ENCODE measurements around the gene RFTN1. TPM values are rescaled to one million over a fixed set of nuclear protein-coding genes. Genes with fewer than 3 reads are reported as not detected.

Gene RFTN1
- total and polyA plus RNA-seq, 9 of the 15 experiments (the other 6 are each of a cell fraction or from before 2014, with no cell fraction given): 0.08 to 0.51 (median 0.11) TPM; not detected in 6

DNA sequence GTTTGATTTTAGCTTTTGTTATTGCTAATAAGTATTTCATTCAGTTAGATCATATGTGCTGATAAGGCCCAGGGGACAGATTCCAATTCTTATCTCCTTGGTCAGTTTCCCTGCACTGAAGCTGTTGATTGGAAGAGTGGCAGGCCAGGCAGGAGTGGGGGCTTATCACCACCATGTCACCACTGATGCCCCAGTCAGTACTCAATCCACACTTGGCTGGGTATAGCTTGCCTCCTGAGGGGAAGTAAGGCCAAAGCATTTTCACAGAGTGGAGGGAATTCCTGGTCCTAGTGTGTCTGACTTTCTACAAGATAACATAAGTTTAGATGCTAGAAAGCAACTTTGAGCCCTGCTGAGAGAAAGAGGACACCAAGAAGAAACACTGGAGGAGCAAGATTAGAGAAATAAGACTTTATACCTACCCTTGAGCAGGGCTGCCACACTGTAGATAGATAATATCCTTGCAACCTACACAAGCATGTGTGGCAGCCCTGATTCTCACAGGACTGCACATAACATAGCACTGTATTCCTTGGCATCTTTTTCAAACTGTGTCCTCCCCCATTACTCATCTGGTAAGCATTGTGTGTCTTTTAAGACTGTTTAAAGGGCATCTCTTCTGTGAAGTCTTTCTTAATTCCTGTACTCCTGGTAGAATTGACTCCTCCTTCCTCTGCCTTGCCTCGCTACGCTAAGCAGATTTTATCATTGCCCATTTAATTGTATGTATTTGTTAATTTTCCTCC lies 224.2 kb downstream of the RFTN1 start:
- CTCF ChIA-PET (ENCODE audit: low intra/inter-chr PET ratio): interaction anchor here (0.6 to 3.1 kb wide), 4 partner anchors 30 to 262 kb away, joined by 3 to 24 read pairs (median 14); no protein-coding TSS in a partner anchor
- DNase-seq (ENCODE audit: extremely low read depth in 1 of 4, low spot score in 3 of 4): peak in 2 of 4 experiments; percentile 37 to 46
- ATAC-seq: no peak
- intact Hi-C loops (cut with micrococcal nuclease) (no loop called here), in situ Hi-C loops (cut with MboI) (loop anchor here (5.0 kb wide), 1 partner anchor 263 kb away; no protein-coding TSS in a partner anchor)
- H2AFZ ChIP-seq (ENCODE audit: low read depth, low read length): no peak overlapping the region
- peaks cover 38% of the 10 kb centered on the region for H3K79me2 ChIP-seq (ENCODE audit: control insufficient read depth, insufficient read depth, low read length)
- no peaks in the 10 kb centered on the region for H4K20me1 ChIP-seq (replicated peaks; ENCODE audit: control insufficient read depth, insufficient read depth, low read length)
- H3K27me3 ChIP-seq (ENCODE audit: control insufficient read depth in 2 of 2, insufficient read depth in 2 of 2, low read length in 2 of 2): no peaks in the 10 kb centered on the region
- H3K4me3 ChIP-seq: no peak overlapping the region
- WGBS (ENCODE audit: insufficient coverage, low coverage, missing lambda C conversion rate): 72% methylated on average over 2 of the region's 2 CpGs
- peaks cover 5% of the 10 kb centered on the region for H3K9me3 ChIP-seq (replicated peaks; ENCODE audit: control insufficient read depth, insufficient read depth, low read depth, low read length)
- no peaks in the 10 kb centered on the region for H3K9me1 ChIP-seq (ENCODE audit: control insufficient read depth, insufficient read depth, low read length)
- TF ChIP-seq CEBPB (tag; IDR thresholded peaks at IDR 0.05): no peak
- no peak for TF ChIP-seq PYGO2 (tag; IDR thresholded peaks at IDR 0.05)
- TF ChIP-seq ADNP (tag; IDR thresholded peaks at IDR 0.05): no peak
- TF ChIP-seq CCAR2 (IDR thresholded peaks at IDR 0.05; ENCODE audit: low read depth, low read length): no peak
- no peak for TF ChIP-seq RFX1 (IDR thresholded peaks at IDR 0.05)
- no peak for TF ChIP-seq ARID1B (IDR thresholded peaks at IDR 0.05)
- TF ChIP-seq FOXJ3 (CRISPR knock-in tag; IDR thresholded peaks at IDR 0.05): no peak
- TF ChIP-seq HMGN3 (IDR thresholded peaks at IDR 0.05; ENCODE audit: borderline replicate concordance, extremely low read depth, insufficient read length, low read depth, low read length): no peak
- no peak for TF ChIP-seq ZNF75A (CRISPR knock-in tag; IDR thresholded peaks at IDR 0.05)
- no peak for TF ChIP-seq ZNF384 (IDR thresholded peaks at IDR 0.05; ENCODE audit: low read depth, low read length)
- no peak for TF ChIP-seq OTX1 (CRISPR knock-in tag; IDR thresholded peaks at IDR 0.05)
- TF ChIP-seq TFAM (CRISPR knock-in tag; conservative IDR thresholded peaks at IDR 0.05): no peak
- no peak for TF ChIP-seq NELFE (IDR thresholded peaks at IDR 0.05; ENCODE audit: insufficient read depth, insufficient read length)
- TF ChIP-seq, protein P1, sequence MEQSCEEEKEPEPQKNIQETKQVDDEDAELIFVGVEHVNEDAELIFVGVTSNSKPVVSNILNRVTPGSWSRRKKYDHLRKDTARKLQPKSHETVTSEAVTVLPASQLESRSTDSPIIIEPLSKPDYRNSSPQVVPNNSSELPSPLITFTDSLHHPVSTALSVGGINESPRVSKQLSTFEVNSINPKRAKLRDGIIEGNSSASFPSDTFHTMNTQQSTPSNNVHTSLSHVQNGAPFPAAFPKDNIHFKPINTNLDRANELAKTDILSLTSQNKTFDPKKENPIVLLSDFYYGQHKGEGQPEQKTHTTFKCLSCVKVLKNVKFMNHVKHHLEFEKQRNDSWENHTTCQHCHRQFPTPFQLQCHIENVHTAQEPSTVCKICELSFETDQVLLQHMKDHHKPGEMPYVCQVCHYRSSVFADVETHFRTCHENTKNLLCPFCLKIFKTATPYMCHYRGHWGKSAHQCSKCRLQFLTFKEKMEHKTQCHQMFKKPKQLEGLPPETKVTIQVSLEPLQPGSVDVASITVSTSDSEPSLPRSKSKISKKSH (CRISPR knock-in tag; IDR thresholded peaks at IDR 0.05): no peak
- TF ChIP-seq, protein P2, sequence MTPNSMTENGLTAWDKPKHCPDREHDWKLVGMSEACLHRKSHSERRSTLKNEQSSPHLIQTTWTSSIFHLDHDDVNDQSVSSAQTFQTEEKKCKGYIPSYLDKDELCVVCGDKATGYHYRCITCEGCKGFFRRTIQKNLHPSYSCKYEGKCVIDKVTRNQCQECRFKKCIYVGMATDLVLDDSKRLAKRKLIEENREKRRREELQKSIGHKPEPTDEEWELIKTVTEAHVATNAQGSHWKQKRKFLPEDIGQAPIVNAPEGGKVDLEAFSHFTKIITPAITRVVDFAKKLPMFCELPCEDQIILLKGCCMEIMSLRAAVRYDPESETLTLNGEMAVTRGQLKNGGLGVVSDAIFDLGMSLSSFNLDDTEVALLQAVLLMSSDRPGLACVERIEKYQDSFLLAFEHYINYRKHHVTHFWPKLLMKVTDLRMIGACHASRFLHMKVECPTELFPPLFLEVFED (CRISPR knock-in tag; conservative IDR thresholded peaks at IDR 0.05): no peak
- no peak for TF ChIP-seq PCBP2 (IDR thresholded peaks at IDR 0.05; ENCODE audit: low read depth, low read length, poor library complexity, severe bottlenecking)
- H3K4me2 ChIP-seq (ENCODE audit: insufficient read depth, low read length): no peak overlapping the region
- H3K4me1 ChIP-seq (replicated peaks in 1 of 2; ENCODE audit: control insufficient read depth in 2 of 2, insufficient read depth in 2 of 2, low read length in 2 of 2): peaks cover 2 to 42% of the 10 kb centered on the region in 2 experiments; a peak in 4 of 5 replicates
- POLR2A ChIA-PET: interaction anchor here (0.5 to 1.4 kb wide), 5 partner anchors 11 to 435 kb away, joined by 4 to 7 read pairs (median 5); no protein-coding TSS in a partner anchor
- H3K27ac ChIP-seq (ENCODE audit: extremely low read depth, low read depth, low read length): no peak overlapping the region
- FAIRE-seq: no peak
- peaks cover 88% of the 10 kb centered on the region for H3K36me3 ChIP-seq (ENCODE audit: control insufficient read depth, insufficient read depth, low read length)
- no peak overlapping the region; a peak in 1 of 4 replicates for H3K9ac ChIP-seq (ENCODE audit: insufficient read depth in 1 of 2, low read depth in 2 of 2, low read length in 2 of 2)
- BruUV-seq (replicated peaks): no TSS peak
